ENCODE data around the gene SYT1.

DNA sequence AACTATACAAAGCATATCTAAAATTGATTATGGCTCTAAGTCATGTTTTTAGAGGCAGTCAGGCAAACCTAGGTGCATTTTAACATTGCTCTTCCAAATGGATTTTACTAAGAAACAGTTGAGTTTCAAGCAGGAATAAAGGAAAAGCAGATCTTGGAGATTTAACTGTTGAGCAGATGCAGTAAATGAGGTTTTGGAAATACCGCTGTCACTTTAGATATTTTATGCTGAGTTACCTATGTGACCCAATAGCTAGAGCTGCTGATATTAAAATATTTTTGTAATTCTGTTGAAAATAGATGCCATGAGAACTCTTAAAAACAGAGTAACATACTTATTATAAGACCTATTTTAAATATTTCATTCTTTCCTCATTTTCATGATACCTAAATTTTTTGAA lies 181.4 kb downstream of the SYT1 start:
- TF ChIP-seq, protein P1, sequence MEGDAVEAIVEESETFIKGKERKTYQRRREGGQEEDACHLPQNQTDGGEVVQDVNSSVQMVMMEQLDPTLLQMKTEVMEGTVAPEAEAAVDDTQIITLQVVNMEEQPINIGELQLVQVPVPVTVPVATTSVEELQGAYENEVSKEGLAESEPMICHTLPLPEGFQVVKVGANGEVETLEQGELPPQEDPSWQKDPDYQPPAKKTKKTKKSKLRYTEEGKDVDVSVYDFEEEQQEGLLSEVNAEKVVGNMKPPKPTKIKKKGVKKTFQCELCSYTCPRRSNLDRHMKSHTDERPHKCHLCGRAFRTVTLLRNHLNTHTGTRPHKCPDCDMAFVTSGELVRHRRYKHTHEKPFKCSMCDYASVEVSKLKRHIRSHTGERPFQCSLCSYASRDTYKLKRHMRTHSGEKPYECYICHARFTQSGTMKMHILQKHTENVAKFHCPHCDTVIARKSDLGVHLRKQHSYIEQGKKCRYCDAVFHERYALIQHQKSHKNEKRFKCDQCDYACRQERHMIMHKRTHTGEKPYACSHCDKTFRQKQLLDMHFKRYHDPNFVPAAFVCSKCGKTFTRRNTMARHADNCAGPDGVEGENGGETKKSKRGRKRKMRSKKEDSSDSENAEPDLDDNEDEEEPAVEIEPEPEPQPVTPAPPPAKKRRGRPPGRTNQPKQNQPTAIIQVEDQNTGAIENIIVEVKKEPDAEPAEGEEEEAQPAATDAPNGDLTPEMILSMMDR (conservative IDR thresholded peaks at IDR 0.05; ENCODE audit: low read length) = no peak
- TF ChIP-seq EZH2phosphoT487 (IDR thresholded peaks at IDR 0.05; ENCODE audit: borderline replicate concordance, low read depth, low read length) = no peak

All from OCI-LY7 (cell line).